HepG2 (cell line): Measurements from ENCODE around the gene PDLIM7. TPM values are rescaled to one million over a fixed set of nuclear protein-coding genes. Genes with fewer than 3 reads are reported as not detected.
A peak's percentile ranks its signal among the peaks of the same experiment; 100 is the strongest.

ENCODE experiments used
- CTCF ChIP-seq: sonication (generic); formaldehyde crosslinking; IDR thresholded peaks from 2 replicates; pipeline ENCODE4 v1.5.0; 2020; ENCODE audit warnings: mild to moderate bottlenecking, missing genetic modification reagents, moderate library complexity
- ELF1 ChIP-seq: sonication (generic); formaldehyde crosslinking; IDR thresholded peaks from 2 replicates; pipeline ENCODE4 v1.4.0; 2020; ENCODE audit warnings: missing genetic modification reagents
- HNF4G ChIP-seq, 2 experiments: sonication (generic) in 1 of 2; formaldehyde crosslinking in 1 of 2; IDR thresholded peaks; 2 replicates each; pipeline versions ENCODE4 v1.4.0 to v1.6.1; 2011 to 2020; ENCODE audit warnings: borderline replicate concordance in 2 of 2, low read depth in 2 of 2, mild to moderate bottlenecking in 2 of 2, low read length in 1 of 2, missing genetic modification reagents in 1 of 2, moderate library complexity in 1 of 2
- ISL2 ChIP-seq: sonication (generic); formaldehyde crosslinking; IDR thresholded peaks from 2 replicates; pipeline ENCODE4 v1.5.0; 2020; ENCODE audit warnings: missing genetic modification reagents
- NCOA2 ChIP-seq: sonication (generic); formaldehyde crosslinking; IDR thresholded peaks from 2 replicates; pipeline ENCODE4 v1.8.0; 2022; ENCODE audit warnings: inconsistent platforms
- NFIB ChIP-seq: sonication (generic); formaldehyde crosslinking; IDR thresholded peaks from 2 replicates; pipeline ENCODE4 v1.9.0; 2021; ENCODE audit warnings: missing genetic modification reagents, mild to moderate bottlenecking, borderline replicate concordance
- NFKB2 ChIP-seq: sonication (generic); formaldehyde crosslinking; IDR thresholded peaks from 2 replicates; pipeline ENCODE4 v1.4.0; 2020; ENCODE audit warnings: missing genetic modification reagents, borderline replicate concordance
- NR2C2 ChIP-seq: sonication (generic); formaldehyde crosslinking; IDR thresholded peaks from 2 replicates; pipeline ENCODE4 v1.4.0; 2020; ENCODE audit warnings: missing genetic modification reagents, mild to moderate bottlenecking, moderate library complexity, borderline replicate concordance
- PAWR ChIP-seq: sonication (generic); formaldehyde crosslinking; IDR thresholded peaks from 2 replicates; pipeline ENCODE4 v1.4.0; 2020; ENCODE audit warnings: missing genetic modification reagents, mild to moderate bottlenecking, borderline replicate concordance
- PHF21A ChIP-seq: sonication (generic); formaldehyde crosslinking; IDR thresholded peaks from 2 replicates; pipeline ENCODE4 v1.5.0; 2020; ENCODE audit warnings: mild to moderate bottlenecking, missing genetic modification reagents
- PLRG1 ChIP-seq: fragments of 450-650 bp; conservative IDR thresholded peaks from 2 replicates; pipeline ENCODE4 v1.6.1; 2016
- SNAI1 ChIP-seq: sonication (generic); formaldehyde crosslinking; IDR thresholded peaks from 2 replicates; pipeline ENCODE4 v1.5.0; 2020; ENCODE audit warnings: mild to moderate bottlenecking, missing genetic modification reagents, borderline replicate concordance
- STAG1 ChIP-seq: sonication (generic); formaldehyde crosslinking; IDR thresholded peaks from 2 replicates; pipeline ENCODE4 v1.4.0; 2020; ENCODE audit warnings: missing genetic modification reagents
- ZNF136 ChIP-seq: sonication (generic); formaldehyde crosslinking; IDR thresholded peaks from 2 replicates; pipeline ENCODE4 v1.8.1; 2022; ENCODE audit warnings: low read depth, mild to moderate bottlenecking, moderate library complexity, missing genetic modification reagents
- ZNF564 ChIP-seq: sonication (generic); formaldehyde crosslinking; IDR thresholded peaks from 2 replicates; pipeline ENCODE4 v1.8.1; 2023; ENCODE audit warnings: mild to moderate bottlenecking, missing genetic modification reagents
- ZNF75D ChIP-seq: sonication (generic); formaldehyde crosslinking; IDR thresholded peaks from 2 replicates; pipeline ENCODE4 v1.8.1; 2023; ENCODE audit warnings: missing genetic modification reagents, mild to moderate bottlenecking, borderline replicate concordance
- polyA plus RNA-seq, 8 experiments: library from polyadenylated mRNA; depleted of rRNA in 3 of 8; stranded (reverse) in 7 of 8; unstranded in 1 of 8; fragments of >200 nt; fragmentation: Illumina TruSeq in 4 of 8; extraction: Trizol in 4 of 8; gene quantifications; 2 replicates each; pipeline versions ENCODE4 v1.2.1 to v1.2.3, GENCODE V29; 2011 to 2016; ENCODE audit warnings: low read depth in 4 of 8, missing spikeins in 1 of 8, mixed read lengths in 1 of 8; ENCODE audit not compliant: insufficient read depth in 1 of 8
- total RNA-seq, 5 experiments: library from RNA; depleted of rRNA; stranded (reverse); fragments of >200 nt; fragmentation: Illumina TruSeq; extraction: Trizol; gene quantifications; 2 replicates each; pipeline ENCODE4 v1.2.3, GENCODE V29; 2016; ENCODE audit warnings: low read depth in 1 of 5
- TF ChIP-seq, protein P1 (sequence below): sonication (generic); formaldehyde crosslinking; conservative IDR thresholded peaks from 2 replicates; pipeline ENCODE4 v1.4.0; 2020; ENCODE audit warnings: mild to moderate bottlenecking, missing genetic modification reagents, moderate library complexity
- TF ChIP-seq, protein P2 (sequence below): sonication (generic); formaldehyde crosslinking; IDR thresholded peaks from 2 replicates; pipeline ENCODE4 v1.5.1; 2020; ENCODE audit warnings: mild to moderate bottlenecking, missing genetic modification reagents, moderate library complexity
- TF ChIP-seq, protein P3 (sequence below): sonication (generic); formaldehyde crosslinking; IDR thresholded peaks from 2 replicates; pipeline ENCODE4 v1.4.0; 2020; ENCODE audit warnings: missing genetic modification reagents, borderline replicate concordance

The PDLIM7 gene
- total and polyA plus RNA-seq, 2 of the 13 experiments (the other 11 are each of a cell fraction or from before 2014, with no cell fraction given), result 21.1 to 31.3 TPM

- TF ChIP-seq, protein P1, sequence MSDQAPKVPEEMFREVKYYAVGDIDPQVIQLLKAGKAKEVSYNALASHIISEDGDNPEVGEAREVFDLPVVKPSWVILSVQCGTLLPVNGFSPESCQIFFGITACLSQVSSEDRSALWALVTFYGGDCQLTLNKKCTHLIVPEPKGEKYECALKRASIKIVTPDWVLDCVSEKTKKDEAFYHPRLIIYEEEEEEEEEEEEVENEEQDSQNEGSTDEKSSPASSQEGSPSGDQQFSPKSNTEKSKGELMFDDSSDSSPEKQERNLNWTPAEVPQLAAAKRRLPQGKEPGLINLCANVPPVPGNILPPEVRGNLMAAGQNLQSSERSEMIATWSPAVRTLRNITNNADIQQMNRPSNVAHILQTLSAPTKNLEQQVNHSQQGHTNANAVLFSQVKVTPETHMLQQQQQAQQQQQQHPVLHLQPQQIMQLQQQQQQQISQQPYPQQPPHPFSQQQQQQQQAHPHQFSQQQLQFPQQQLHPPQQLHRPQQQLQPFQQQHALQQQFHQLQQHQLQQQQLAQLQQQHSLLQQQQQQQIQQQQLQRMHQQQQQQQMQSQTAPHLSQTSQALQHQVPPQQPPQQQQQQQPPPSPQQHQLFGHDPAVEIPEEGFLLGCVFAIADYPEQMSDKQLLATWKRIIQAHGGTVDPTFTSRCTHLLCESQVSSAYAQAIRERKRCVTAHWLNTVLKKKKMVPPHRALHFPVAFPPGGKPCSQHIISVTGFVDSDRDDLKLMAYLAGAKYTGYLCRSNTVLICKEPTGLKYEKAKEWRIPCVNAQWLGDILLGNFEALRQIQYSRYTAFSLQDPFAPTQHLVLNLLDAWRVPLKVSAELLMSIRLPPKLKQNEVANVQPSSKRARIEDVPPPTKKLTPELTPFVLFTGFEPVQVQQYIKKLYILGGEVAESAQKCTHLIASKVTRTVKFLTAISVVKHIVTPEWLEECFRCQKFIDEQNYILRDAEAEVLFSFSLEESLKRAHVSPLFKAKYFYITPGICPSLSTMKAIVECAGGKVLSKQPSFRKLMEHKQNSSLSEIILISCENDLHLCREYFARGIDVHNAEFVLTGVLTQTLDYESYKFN (CRISPR knock-in tag), result peak; percentile 83
- TF ChIP-seq, protein P2, sequence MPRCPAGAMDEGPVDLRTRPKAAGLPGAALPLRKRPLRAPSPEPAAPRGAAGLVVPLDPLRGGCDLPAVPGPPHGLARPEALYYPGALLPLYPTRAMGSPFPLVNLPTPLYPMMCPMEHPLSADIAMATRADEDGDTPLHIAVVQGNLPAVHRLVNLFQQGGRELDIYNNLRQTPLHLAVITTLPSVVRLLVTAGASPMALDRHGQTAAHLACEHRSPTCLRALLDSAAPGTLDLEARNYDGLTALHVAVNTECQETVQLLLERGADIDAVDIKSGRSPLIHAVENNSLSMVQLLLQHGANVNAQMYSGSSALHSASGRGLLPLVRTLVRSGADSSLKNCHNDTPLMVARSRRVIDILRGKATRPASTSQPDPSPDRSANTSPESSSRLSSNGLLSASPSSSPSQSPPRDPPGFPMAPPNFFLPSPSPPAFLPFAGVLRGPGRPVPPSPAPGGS (CRISPR knock-in tag), result no peak
- TF ChIP-seq PAWR (CRISPR knock-in tag), result no peak
- no peak for TF ChIP-seq ELF1 (CRISPR knock-in tag)
- TF ChIP-seq PLRG1, result no peak
- no peak for TF ChIP-seq NFIB (CRISPR knock-in tag)
- TF ChIP-seq PHF21A, result peak; percentile 59; the same call in 1 of the 2 replicates
- TF ChIP-seq SNAI1 (CRISPR knock-in tag), result no peak
- TF ChIP-seq STAG1, result no peak
- TF ChIP-seq NFKB2 (CRISPR knock-in tag), result no peak; the same call in 1 of the 2 replicates
- TF ChIP-seq, protein P3, sequence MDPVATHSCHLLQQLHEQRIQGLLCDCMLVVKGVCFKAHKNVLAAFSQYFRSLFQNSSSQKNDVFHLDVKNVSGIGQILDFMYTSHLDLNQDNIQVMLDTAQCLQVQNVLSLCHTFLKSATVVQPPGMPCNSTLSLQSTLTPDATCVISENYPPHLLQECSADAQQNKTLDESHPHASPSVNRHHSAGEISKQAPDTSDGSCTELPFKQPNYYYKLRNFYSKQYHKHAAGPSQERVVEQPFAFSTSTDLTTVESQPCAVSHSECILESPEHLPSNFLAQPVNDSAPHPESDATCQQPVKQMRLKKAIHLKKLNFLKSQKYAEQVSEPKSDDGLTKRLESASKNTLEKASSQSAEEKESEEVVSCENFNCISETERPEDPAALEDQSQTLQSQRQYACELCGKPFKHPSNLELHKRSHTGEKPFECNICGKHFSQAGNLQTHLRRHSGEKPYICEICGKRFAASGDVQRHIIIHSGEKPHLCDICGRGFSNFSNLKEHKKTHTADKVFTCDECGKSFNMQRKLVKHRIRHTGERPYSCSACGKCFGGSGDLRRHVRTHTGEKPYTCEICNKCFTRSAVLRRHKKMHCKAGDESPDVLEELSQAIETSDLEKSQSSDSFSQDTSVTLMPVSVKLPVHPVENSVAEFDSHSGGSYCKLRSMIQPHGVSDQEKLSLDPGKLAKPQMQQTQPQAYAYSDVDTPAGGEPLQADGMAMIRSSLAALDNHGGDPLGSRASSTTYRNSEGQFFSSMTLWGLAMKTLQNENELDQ, result no peak
- no peak for TF ChIP-seq ZNF564 (CRISPR knock-in tag)
- TF ChIP-seq NCOA2 (CRISPR knock-in tag), result 0 out of 2 replicates have a peak, but pooled peaks have one; percentile 26
- peak; percentile 42; the same call in 1 of the 2 replicates for TF ChIP-seq NR2C2 (CRISPR knock-in tag)
- no peak for TF ChIP-seq ZNF75D (CRISPR knock-in tag)
- no peak for TF ChIP-seq ZNF136 (CRISPR knock-in tag)
- no peak; the same call in 1 of the 2 replicates for TF ChIP-seq ISL2 (CRISPR knock-in tag)
- TF ChIP-seq HNF4G (IDR thresholded peaks at IDR 0.05; ENCODE audit: borderline replicate concordance, low read depth, low read length), result no peak
- no peak for TF ChIP-seq HNF4G (CRISPR knock-in tag; IDR thresholded peaks at IDR 0.05; ENCODE audit: borderline replicate concordance, low read depth)
- TF ChIP-seq CTCF, result 0 out of 2 replicates have a peak, but pooled peaks have one; percentile 7
These were observed 62.3 kb downstream of the PDLIM7 start (continued) for GRCh38 chr5:177434942-177435738.
